ENCODE results near the gene GALNT13.

The GALNT13 gene

GRCh38 chr2:154093856-154094255 is 222.1 kb downstream of the GALNT13 start:
- Histone ChIP-seq H3K9ac (ENCODE audit: low read length) (no peak overlapping the region), H3F3A (ENCODE audit: insufficient read depth, low read length) (no peaks in the 10 kb centered on the region), H3K4me1 (ENCODE audit: low read length) (no peaks in the 10 kb centered on the region), H3K4me3 (ENCODE audit: low read length) (no peak overlapping the region), H4K20me1 (ENCODE audit: insufficient read depth, low read length) (no peaks in the 10 kb centered on the region), H3K27me3 (replicated peaks; ENCODE audit: insufficient read depth, low read length) (no peaks in the 10 kb centered on the region), H2AFZ (ENCODE audit: low read length) (no peak overlapping the region), H3K36me3 (replicated peaks; ENCODE audit: insufficient read depth, low read length) (no peaks in the 10 kb centered on the region), H3K9me3 (replicated peaks; ENCODE audit: insufficient read depth, low read length) (no peaks in the 10 kb centered on the region), H3K27ac (ENCODE audit: low read length) (no peak overlapping the region), H3K4me2 (ENCODE audit: low read depth, low read length) (no peak overlapping the region), H3K9me2 (replicated peaks; ENCODE audit: insufficient read depth, low read length) (no peaks in the 10 kb centered on the region), H3K79me2 (ENCODE audit: low read length) (no peaks in the 10 kb centered on the region)
- TF ChIP-seq CTCF (IDR thresholded peaks at IDR 0.05; ENCODE audit: low read length) (no peak), EZH2 (optimal IDR thresholded peaks at IDR 0.05; ENCODE audit: low read depth, low read length) (no peak), EZH2phosphoT487 (IDR thresholded peaks at IDR 0.05; ENCODE audit: low read length) (no peak)
- DNase-seq, result no peak

GRCh38 chr2:154097833-154098398 is 226.2 kb downstream of the GALNT13 start:
- no peaks in the 10 kb centered on the region for H3F3A ChIP-seq (ENCODE audit: insufficient read depth, low read length)
- H3K9ac ChIP-seq (ENCODE audit: low read length), result no peak overlapping the region
- H3K36me3 ChIP-seq (replicated peaks; ENCODE audit: insufficient read depth, low read length), result no peaks in the 10 kb centered on the region
- no peaks in the 10 kb centered on the region; the same call in 1 of the 2 replicates for H3K79me2 ChIP-seq (ENCODE audit: low read length)
- H3K9me3 ChIP-seq (replicated peaks; ENCODE audit: insufficient read depth, low read length), result no peaks in the 10 kb centered on the region
- no peak overlapping the region for H3K4me3 ChIP-seq (ENCODE audit: low read length)
- H3K27me3 ChIP-seq (replicated peaks; ENCODE audit: insufficient read depth, low read length), result no peaks in the 10 kb centered on the region
- H3K9me2 ChIP-seq (replicated peaks; ENCODE audit: insufficient read depth, low read length), result no peaks in the 10 kb centered on the region
- TF ChIP-seq EZH2phosphoT487 (IDR thresholded peaks at IDR 0.05; ENCODE audit: low read length) (no peak), EZH2 (optimal IDR thresholded peaks at IDR 0.05; ENCODE audit: low read depth, low read length) (no peak)
- H3K4me1 ChIP-seq (ENCODE audit: low read length), result no peaks in the 10 kb centered on the region
- no peak overlapping the region for H3K27ac ChIP-seq (ENCODE audit: low read length)
- H4K20me1 ChIP-seq (ENCODE audit: insufficient read depth, low read length), result no peaks in the 10 kb centered on the region
- DNase-seq, result no peak
- H3K4me2 ChIP-seq (ENCODE audit: low read depth, low read length), result no peak overlapping the region
- H2AFZ ChIP-seq (ENCODE audit: low read length), result no peak overlapping the region

GRCh38 chr2:154120706-154121105 is 249.0 kb downstream of the GALNT13 start:
- no peaks in the 10 kb centered on the region for H3K9me2 ChIP-seq (replicated peaks; ENCODE audit: insufficient read depth, low read length)
- H3K27me3 ChIP-seq (replicated peaks; ENCODE audit: insufficient read depth, low read length), result no peaks in the 10 kb centered on the region
- no peaks in the 10 kb centered on the region for H3K36me3 ChIP-seq (replicated peaks; ENCODE audit: insufficient read depth, low read length)
- no peaks in the 10 kb centered on the region for H4K20me1 ChIP-seq (ENCODE audit: insufficient read depth, low read length)
- no peaks in the 10 kb centered on the region for H3K9me3 ChIP-seq (replicated peaks; ENCODE audit: insufficient read depth, low read length)
- no peaks in the 10 kb centered on the region for H3K4me1 ChIP-seq (ENCODE audit: low read length)
- no peak overlapping the region for H2AFZ ChIP-seq (ENCODE audit: low read length)
- H3K9ac ChIP-seq (ENCODE audit: low read length), result no peak overlapping the region
- H3K79me2 ChIP-seq (ENCODE audit: low read length), result no peaks in the 10 kb centered on the region
- no peak overlapping the region for H3K4me2 ChIP-seq (ENCODE audit: low read depth, low read length)
- no peak for DNase-seq
- TF ChIP-seq EZH2 (optimal IDR thresholded peaks at IDR 0.05; ENCODE audit: low read depth, low read length), result no peak
- TF ChIP-seq EZH2phosphoT487 (IDR thresholded peaks at IDR 0.05; ENCODE audit: low read length), result no peak
- TF ChIP-seq CTCF (IDR thresholded peaks at IDR 0.05; ENCODE audit: low read length), result no peak
- H3K27ac ChIP-seq (ENCODE audit: low read length), result no peak overlapping the region
- no peak overlapping the region for H3K4me3 ChIP-seq (ENCODE audit: low read length)
- no peaks in the 10 kb centered on the region for H3F3A ChIP-seq (ENCODE audit: insufficient read depth, low read length)

GRCh38 chr2:154125891-154126290 is 254.2 kb downstream of the GALNT13 start:
- H3F3A ChIP-seq (ENCODE audit: insufficient read depth, low read length), result no peaks in the 10 kb centered on the region
- no peak overlapping the region for H3K27ac ChIP-seq (ENCODE audit: low read length)
- no peak overlapping the region for H3K9ac ChIP-seq (ENCODE audit: low read length)
- H3K27me3 ChIP-seq (replicated peaks; ENCODE audit: insufficient read depth, low read length), result no peaks in the 10 kb centered on the region
- no peaks in the 10 kb centered on the region for H3K79me2 ChIP-seq (ENCODE audit: low read length)
- H3K4me3 ChIP-seq (ENCODE audit: low read length), result no peak overlapping the region
- no peak overlapping the region for H3K4me2 ChIP-seq (ENCODE audit: low read depth, low read length)
- no peaks in the 10 kb centered on the region for H4K20me1 ChIP-seq (ENCODE audit: insufficient read depth, low read length)
- H2AFZ ChIP-seq (ENCODE audit: low read length), result no peak overlapping the region
- TF ChIP-seq CTCF (IDR thresholded peaks at IDR 0.05; ENCODE audit: low read length) (no peak), EZH2phosphoT487 (IDR thresholded peaks at IDR 0.05; ENCODE audit: low read length) (no peak), EZH2 (optimal IDR thresholded peaks at IDR 0.05; ENCODE audit: low read depth, low read length) (no peak)
- H3K9me3 ChIP-seq (replicated peaks; ENCODE audit: insufficient read depth, low read length), result no peaks in the 10 kb centered on the region
- DNase-seq, result no peak
- no peaks in the 10 kb centered on the region for H3K36me3 ChIP-seq (replicated peaks; ENCODE audit: insufficient read depth, low read length)
- no peaks in the 10 kb centered on the region for H3K9me2 ChIP-seq (replicated peaks; ENCODE audit: insufficient read depth, low read length)
- no peaks in the 10 kb centered on the region for H3K4me1 ChIP-seq (ENCODE audit: low read length)

Measured in MM.1S (cell line).